Sigmoid colon (tissue), 7 donors: ENCODE results near the gene PRKAG2. TPM values are rescaled to one million over a fixed set of nuclear protein-coding genes. Genes with fewer than 3 reads are reported as not detected.

Experiments
- DNase-seq: peaks from one replicate; pipeline ENCODE4 v3.0.0-alpha.2; 2019
- H3K27ac ChIP-seq, 4 donors: fragments of 200-600 bp; sonication (generic); one replicate each; pipeline ENCODE4 v1.5.1; 2016 to 2019; ENCODE audit warnings: mild to moderate bottlenecking in 1 of 4
- H3K27me3 ChIP-seq, 3 donors: fragments of 200-600 bp; sonication (generic); one replicate each; pipeline ENCODE4 v1.5.1; 2019; ENCODE audit warnings: mild to moderate bottlenecking in 1 of 3
- H3K36me3 ChIP-seq, 4 donors: fragments of 200-600 bp; sonication (generic); one replicate each; pipeline ENCODE4 v1.5.1; 2016 to 2019
- H3K4me1 ChIP-seq, 4 donors: fragments of 200-600 bp; sonication (generic); one replicate each; pipeline ENCODE4 v1.5.1; 2017 to 2019
- H3K4me3 ChIP-seq, 4 donors: fragments of 200-600 bp; sonication (generic); one replicate each; pipeline ENCODE4 v1.5.1; 2017 to 2019; ENCODE audit warnings: mild to moderate bottlenecking in 2 of 4, moderate library complexity in 1 of 4
- H3K9me3 ChIP-seq, 4 donors: fragments of 200-600 bp in 3 of 4; sonication (generic) in 3 of 4; one replicate each; pipeline versions ENCODE4 v1.5.1 to v1.6.1; 2013 to 2019
- EP300 ChIP-seq, 4 donors: sonication (generic); formaldehyde crosslinking; IDR thresholded peaks; one replicate each; pipeline ENCODE4 v1.6.1; 2017; ENCODE audit warnings: antibody characterized with exemption in 4 of 4
- POLR2A ChIP-seq, 2 donors: fragments of 450-650 bp; IDR thresholded peaks; one replicate each; pipeline ENCODE4 v1.6.1; 2016; ENCODE audit warnings: antibody characterized with exemption in 2 of 2, mild to moderate bottlenecking in 2 of 2, moderate library complexity in 2 of 2
- POLR2AphosphoS5 ChIP-seq, 4 donors: sonication (generic); formaldehyde crosslinking; IDR thresholded peaks; one replicate each; pipeline ENCODE4 v1.6.1; 2017; ENCODE audit warnings: antibody characterized with exemption in 4 of 4
- WGBS, 2 donors: extraction: QIAGEN DNeasy Blood & Tissue Kit; methylation state at CpG; one replicate each; pipeline ENCODE4 v1.1.7; 2013; 5-methylcytosine and 5-hydroxymethylcytosine counted together
- intact Hi-C: fragments of 100-400 bp; cut with DNase I; formaldehyde crosslinking; loops from one replicate; pipeline ENCODE4 v1.15.1; 2023
- polyA plus RNA-seq, 3 donors: library from polyadenylated mRNA; stranded (reverse); fragments of 200-250 nt; gene quantifications; one replicate each; pipeline ENCODE4 v1.2.3, GENCODE V29; 2013
- total RNA-seq, 4 donors: library from RNA; depleted of rRNA; stranded (reverse); fragments of >200 nt; gene quantifications; one replicate each; pipeline ENCODE4 v1.1.0, GENCODE V29; 2016
- TF ChIP-seq, protein P1 (sequence below), 4 experiments: fragments of 450-650 bp in 3 of 4; fragments of 200-600 bp in 1 of 4; IDR thresholded peaks; one replicate each; pipeline ENCODE4 v1.5.1; 2016 to 2019; ENCODE audit warnings: antibody characterized with exemption in 4 of 4, mild to moderate bottlenecking in 3 of 4, moderate library complexity in 2 of 4
- donor health status: healthy with polysubstance abuse.
- donor health status: Bipolar disorder and iron deficiency.
- donor health status: healthy.

Gene PRKAG2
- total and polyA plus RNA-seq, 7 donors, result 19.2 to 51.2 (median 37.1) TPM

DNA sequence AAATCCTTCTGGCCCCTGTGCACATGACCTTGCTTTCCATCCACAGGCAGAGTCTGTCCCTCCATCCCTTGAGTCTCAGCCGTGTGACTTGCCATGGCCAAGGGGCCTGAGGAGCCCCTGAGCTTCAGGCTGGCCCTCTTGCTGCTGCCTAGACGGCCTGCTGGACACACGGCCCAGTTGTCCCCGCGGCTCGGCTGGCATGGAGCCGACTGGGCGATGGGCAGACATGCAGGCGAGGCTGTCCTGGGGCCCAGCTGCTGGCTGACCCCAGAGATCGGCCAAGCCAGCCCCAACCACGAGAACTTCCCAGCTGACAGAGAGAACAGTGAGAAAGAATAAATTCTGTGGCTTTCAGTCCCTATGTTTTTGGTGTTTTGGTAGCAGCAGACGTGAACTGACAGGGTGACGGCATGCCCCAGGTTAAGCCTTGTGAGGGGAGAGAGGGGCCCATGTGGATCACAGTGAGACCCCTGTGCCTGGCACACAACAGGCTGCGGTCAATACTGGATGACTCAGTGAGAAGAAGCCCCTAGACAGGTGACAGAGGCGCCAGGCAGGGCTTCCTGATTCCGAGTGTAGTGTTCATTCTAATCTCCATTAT, 11.7 kb downstream of the PRKAG2 start:
- H3K27ac ChIP-seq, result no peak overlapping the region
- no peak for TF ChIP-seq POLR2A (IDR thresholded peaks at IDR 0.05)
- TF ChIP-seq EP300 (IDR thresholded peaks at IDR 0.05), result no peak
- TF ChIP-seq, protein P1, sequence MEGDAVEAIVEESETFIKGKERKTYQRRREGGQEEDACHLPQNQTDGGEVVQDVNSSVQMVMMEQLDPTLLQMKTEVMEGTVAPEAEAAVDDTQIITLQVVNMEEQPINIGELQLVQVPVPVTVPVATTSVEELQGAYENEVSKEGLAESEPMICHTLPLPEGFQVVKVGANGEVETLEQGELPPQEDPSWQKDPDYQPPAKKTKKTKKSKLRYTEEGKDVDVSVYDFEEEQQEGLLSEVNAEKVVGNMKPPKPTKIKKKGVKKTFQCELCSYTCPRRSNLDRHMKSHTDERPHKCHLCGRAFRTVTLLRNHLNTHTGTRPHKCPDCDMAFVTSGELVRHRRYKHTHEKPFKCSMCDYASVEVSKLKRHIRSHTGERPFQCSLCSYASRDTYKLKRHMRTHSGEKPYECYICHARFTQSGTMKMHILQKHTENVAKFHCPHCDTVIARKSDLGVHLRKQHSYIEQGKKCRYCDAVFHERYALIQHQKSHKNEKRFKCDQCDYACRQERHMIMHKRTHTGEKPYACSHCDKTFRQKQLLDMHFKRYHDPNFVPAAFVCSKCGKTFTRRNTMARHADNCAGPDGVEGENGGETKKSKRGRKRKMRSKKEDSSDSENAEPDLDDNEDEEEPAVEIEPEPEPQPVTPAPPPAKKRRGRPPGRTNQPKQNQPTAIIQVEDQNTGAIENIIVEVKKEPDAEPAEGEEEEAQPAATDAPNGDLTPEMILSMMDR (IDR thresholded peaks at IDR 0.05), result no peak
- no peak for TF ChIP-seq POLR2AphosphoS5 (IDR thresholded peaks at IDR 0.05)
- 87 to 88% methylated on average over 16 of the region's 16 CpGs for WGBS, 2 donors
- no peaks in the 10 kb centered on the region for H3K9me3 ChIP-seq
- H3K27me3 ChIP-seq, result no peaks in the 10 kb centered on the region
- no peak for DNase-seq
- no peaks in the 10 kb centered on the region for H3K36me3 ChIP-seq
- peaks cover 0 to 26% (median 23%) of the 10 kb centered on the region in 4 donors for H3K4me1 ChIP-seq
- no peak overlapping the region for H3K4me3 ChIP-seq
- intact Hi-C loops, result no loop called here

DNA sequence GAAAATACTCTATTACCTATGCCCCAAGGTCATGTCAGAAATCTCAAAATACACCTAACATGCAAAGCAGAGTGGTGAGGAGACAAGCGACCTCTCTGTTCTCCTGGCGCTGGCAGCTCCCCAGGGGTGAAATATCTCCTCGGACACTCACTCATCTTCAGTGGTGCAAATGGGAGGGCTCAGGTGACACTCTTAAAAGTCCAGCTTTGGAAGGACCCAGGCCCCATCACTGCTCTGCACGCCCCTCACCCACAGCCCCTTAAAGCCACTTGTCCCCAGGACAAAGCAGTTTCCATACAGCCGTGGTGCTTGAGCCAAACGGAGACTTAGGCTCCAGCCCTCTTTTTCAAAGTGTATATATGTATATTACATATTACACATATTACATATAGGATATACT, 12.4 kb downstream of the PRKAG2 start:
- WGBS, 2 donors, result 85 to 90% methylated on average over 6 of the region's 6 CpGs
- intact Hi-C loops, result loop anchor here (5.0 kb wide), 1 partner anchor 67 kb away; no protein-coding TSS in a partner anchor
- Histone ChIP-seq H3K36me3 (no peaks in the 10 kb centered on the region), H3K27ac (no peak overlapping the region), H3K27me3 (no peaks in the 10 kb centered on the region), H3K4me3 (no peak overlapping the region), H3K9me3 (no peaks in the 10 kb centered on the region), H3K4me1 (peaks cover 0 to 21% (median 19%) of the 10 kb centered on the region in 4 donors)
- no peak for DNase-seq
- no peak for TF ChIP-seq EP300 (IDR thresholded peaks at IDR 0.05)
- TF ChIP-seq POLR2A (IDR thresholded peaks at IDR 0.05), result no peak
- TF ChIP-seq, protein P1 (IDR thresholded peaks at IDR 0.05), result no peak
- no peak for TF ChIP-seq POLR2AphosphoS5 (IDR thresholded peaks at IDR 0.05)

DNA sequence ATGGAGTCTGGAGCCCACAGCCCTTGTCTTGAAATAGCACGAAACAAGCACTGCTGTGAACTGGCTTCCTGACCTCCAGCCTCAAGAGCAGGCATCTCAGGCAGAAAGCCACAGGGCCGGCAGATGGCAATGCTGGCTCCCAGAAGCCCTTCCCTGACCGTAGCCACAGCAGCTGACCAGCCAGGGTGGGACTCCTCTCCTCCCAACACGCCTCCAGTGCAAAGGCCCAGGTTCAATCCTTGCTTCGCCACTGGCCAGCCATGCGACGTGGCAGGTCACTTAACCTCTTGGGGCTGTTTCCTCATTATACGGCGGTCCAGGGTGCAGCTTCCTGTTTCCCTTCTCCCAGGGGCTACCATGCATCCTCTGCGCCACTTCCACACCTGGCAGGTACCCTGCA, 12.8 kb downstream of the PRKAG2 start:
- intact Hi-C loops, result loop anchor here (5.0 kb wide), 1 partner anchor 67 kb away; no protein-coding TSS in a partner anchor
- Histone ChIP-seq H3K36me3 (no peaks in the 10 kb centered on the region), H3K4me3 (no peak overlapping the region), H3K27me3 (no peaks in the 10 kb centered on the region), H3K27ac (no peak overlapping the region), H3K4me1 (peaks cover 0 to 16% (median 14%) of the 10 kb centered on the region in 4 donors), H3K9me3 (no peaks in the 10 kb centered on the region)
- WGBS, 2 donors, result 79% methylated on average over 10 of the region's 10 CpGs
- DNase-seq, result no peak
- no peak for TF ChIP-seq EP300 (IDR thresholded peaks at IDR 0.05)
- no peak for TF ChIP-seq POLR2A (IDR thresholded peaks at IDR 0.05)

DNA sequence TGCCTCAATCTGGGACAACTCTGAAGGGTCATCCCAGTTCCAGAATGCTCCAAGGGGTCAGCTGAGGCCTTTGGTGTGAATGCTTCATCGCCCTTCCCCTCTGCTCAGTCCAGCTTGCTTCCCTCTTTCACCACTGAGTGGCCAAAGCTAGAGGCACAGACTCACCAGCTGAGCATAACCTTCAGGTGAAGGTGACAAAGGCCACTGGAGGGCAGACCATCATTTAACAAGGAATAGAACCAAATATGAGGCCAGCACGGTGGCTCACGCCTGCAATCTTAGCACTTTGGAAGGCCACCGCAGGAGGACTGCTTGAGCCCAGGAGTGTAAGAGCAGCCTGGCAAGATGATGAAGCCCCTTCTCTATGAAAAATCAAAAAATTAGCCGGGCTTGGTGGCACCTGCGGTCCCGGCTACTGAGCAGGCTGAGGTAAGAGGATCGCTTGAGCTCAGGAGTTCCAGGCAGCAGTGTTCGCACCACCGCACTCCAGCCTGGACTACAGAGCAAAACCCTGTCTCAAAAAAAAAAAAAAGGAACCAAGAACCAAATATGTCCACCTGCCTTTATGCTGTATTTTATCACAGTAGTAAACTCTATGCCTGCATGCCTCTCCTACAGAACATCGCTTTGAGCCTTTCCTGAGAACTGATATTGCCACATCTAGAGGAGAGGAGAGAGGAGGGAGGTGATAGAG, 13.4 kb downstream of the PRKAG2 start:
- intact Hi-C loops, result loop anchor here (5.0 kb wide), 1 partner anchor 66 kb away; no protein-coding TSS in a partner anchor
- H3K27ac ChIP-seq, result no peak overlapping the region
- WGBS, 2 donors, result 82 to 85% methylated on average over 11 of the region's 11 CpGs
- H3K36me3 ChIP-seq, result no peaks in the 10 kb centered on the region
- no peaks in the 10 kb centered on the region for H3K9me3 ChIP-seq
- TF ChIP-seq POLR2AphosphoS5 (IDR thresholded peaks at IDR 0.05), result no peak
- no peak for TF ChIP-seq EP300 (IDR thresholded peaks at IDR 0.05)
- TF ChIP-seq, protein P1 (IDR thresholded peaks at IDR 0.05), result no peak
- no peaks in the 10 kb centered on the region for H3K27me3 ChIP-seq
- DNase-seq, result no peak
- peaks cover 0 to 11% (median 8%) of the 10 kb centered on the region in 4 donors for H3K4me1 ChIP-seq
- no peak overlapping the region for H3K4me3 ChIP-seq

DNA sequence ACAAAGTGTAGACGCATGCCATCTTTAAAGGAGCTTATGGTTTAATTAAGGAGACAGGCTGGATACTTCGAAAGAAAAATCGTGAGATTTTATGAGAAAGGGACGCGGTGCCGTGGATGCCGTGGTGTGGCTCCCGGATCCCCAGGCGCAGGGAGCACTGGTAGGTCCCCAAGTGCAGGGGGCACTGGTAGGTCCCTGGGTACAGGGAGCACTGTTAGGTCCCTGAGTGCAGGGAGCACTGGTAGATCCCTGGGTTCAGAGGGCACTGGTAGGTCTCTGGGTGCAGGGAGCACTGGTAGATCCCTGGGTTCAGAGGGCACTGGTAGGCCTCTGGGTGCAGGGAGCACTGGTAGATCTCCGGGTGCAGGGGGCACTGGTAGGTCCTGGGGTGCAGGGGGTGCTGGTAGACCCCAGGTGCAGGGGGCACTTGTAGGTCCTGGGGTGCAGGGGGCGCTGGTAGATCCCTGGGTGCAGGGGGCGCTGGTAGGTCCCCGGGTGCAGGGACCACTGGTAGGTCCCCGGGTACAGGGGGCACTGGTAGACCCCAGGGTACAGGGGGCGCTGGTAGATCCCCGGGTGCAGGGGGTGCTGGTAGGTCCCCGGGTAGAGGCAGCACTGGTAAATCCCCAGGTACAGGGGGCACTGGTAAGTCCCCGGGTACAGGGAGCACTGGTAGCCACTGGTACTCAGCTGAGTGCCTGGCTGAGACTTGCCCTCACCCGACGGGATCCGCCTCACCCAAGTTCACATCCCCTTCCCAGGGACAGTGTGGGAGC, 14.1 kb downstream of the PRKAG2 start:
- TF ChIP-seq, protein P1 (IDR thresholded peaks at IDR 0.05), result no peak
- TF ChIP-seq POLR2A (IDR thresholded peaks at IDR 0.05) (no peak), POLR2AphosphoS5 (IDR thresholded peaks at IDR 0.05) (no peak), EP300 (IDR thresholded peaks at IDR 0.05) (no peak)
- intact Hi-C loops, result loop anchor here (5.0 kb wide), 1 partner anchor 65 kb away; no protein-coding TSS in a partner anchor
- no peaks in the 10 kb centered on the region for H3K27me3 ChIP-seq

More for the DNA sequence above, 14.1 kb downstream of the PRKAG2 start:
- H3K4me1 ChIP-seq, result peaks cover 0 to 3% (median 2%) of the 10 kb centered on the region in 4 donors
- no peak for DNase-seq
- 95 to 96% methylated on average over 21 of the region's 21 CpGs for WGBS, 2 donors
- no peak overlapping the region for H3K4me3 ChIP-seq
- H3K27ac ChIP-seq, result no peak overlapping the region
- no peaks in the 10 kb centered on the region for H3K9me3 ChIP-seq
- H3K36me3 ChIP-seq, result no peaks in the 10 kb centered on the region
